Measurements from ENCODE around the gene NUTM1. TPM values are rescaled to one million over a fixed set of nuclear protein-coding genes. Genes with fewer than 3 reads are reported as not detected.

The NUTM1 gene
- total RNA-seq, 1 donor from 2014 or later, result not detected

- Mint-ChIP-seq H3K27ac (ENCODE audit: unreplicated experiment) (no peak overlapping the region), H3K4me1 (ENCODE audit: unreplicated experiment) (no peaks in the 10 kb centered on the region), H3K9me3 (ENCODE audit: unreplicated experiment) (no peaks in the 10 kb centered on the region), H3K36me3 (ENCODE audit: low read depth, unreplicated experiment) (peaks cover 6% of the 10 kb centered on the region), H3K4me3 (ENCODE audit: unreplicated experiment) (no peak overlapping the region), H3K27me3 (ENCODE audit: unreplicated experiment) (no peaks in the 10 kb centered on the region)
- no peak for DNase-seq (ENCODE audit: low spot score)
- TF ChIP-seq CTCF (IDR thresholded peaks at IDR 0.05; ENCODE audit: unreplicated experiment), result no peak
Measured at GRCh38 chr15:34353627-34354026, 10.5 kb downstream of the NUTM1 start.

GRCh38 chr15:34354286-34354685, 11.2 kb downstream of the NUTM1 start:
- Mint-ChIP-seq H3K4me3 (ENCODE audit: unreplicated experiment) (no peak overlapping the region), H3K27me3 (ENCODE audit: unreplicated experiment) (no peaks in the 10 kb centered on the region), H3K4me1 (ENCODE audit: unreplicated experiment) (no peaks in the 10 kb centered on the region), H3K27ac (ENCODE audit: unreplicated experiment) (no peak overlapping the region), H3K36me3 (ENCODE audit: low read depth, unreplicated experiment) (peaks cover 11% of the 10 kb centered on the region), H3K9me3 (ENCODE audit: unreplicated experiment) (no peaks in the 10 kb centered on the region)
- no peak for DNase-seq (ENCODE audit: low spot score)
- TF ChIP-seq CTCF (IDR thresholded peaks at IDR 0.05; ENCODE audit: unreplicated experiment), result no peak

GRCh38 chr15:34355241-34355640, 12.1 kb downstream of the NUTM1 start:
- H3K4me3 Mint-ChIP-seq (ENCODE audit: unreplicated experiment), result no peak overlapping the region
- peaks cover 11% of the 10 kb centered on the region for H3K36me3 Mint-ChIP-seq (ENCODE audit: low read depth, unreplicated experiment)

GRCh38 chr15:34357653-34358052, 14.5 kb downstream of the NUTM1 start:
- no peaks in the 10 kb centered on the region for H3K4me1 Mint-ChIP-seq (ENCODE audit: unreplicated experiment)
- no peaks in the 10 kb centered on the region for H3K9me3 Mint-ChIP-seq (ENCODE audit: unreplicated experiment)
- H3K27ac Mint-ChIP-seq (ENCODE audit: unreplicated experiment), result no peak overlapping the region
- no peak for DNase-seq (ENCODE audit: low spot score)
- H3K27me3 Mint-ChIP-seq (ENCODE audit: unreplicated experiment), result peaks cover 4% of the 10 kb centered on the region
- no peak for TF ChIP-seq CTCF (IDR thresholded peaks at IDR 0.05; ENCODE audit: unreplicated experiment)
- peaks cover 17% of the 10 kb centered on the region for H3K36me3 Mint-ChIP-seq (ENCODE audit: low read depth, unreplicated experiment)
- peak overlapping the region; percentile 25 for H3K4me3 Mint-ChIP-seq (ENCODE audit: unreplicated experiment)

More at GRCh38 chr15:34355241-34355640, 12.1 kb downstream of the NUTM1 start:
- H3K9me3 Mint-ChIP-seq (ENCODE audit: unreplicated experiment), result no peaks in the 10 kb centered on the region
- DNase-seq (ENCODE audit: low spot score), result no peak
- H3K27ac Mint-ChIP-seq (ENCODE audit: unreplicated experiment), result no peak overlapping the region
- peaks cover 2% of the 10 kb centered on the region for H3K27me3 Mint-ChIP-seq (ENCODE audit: unreplicated experiment)
- H3K4me1 Mint-ChIP-seq (ENCODE audit: unreplicated experiment), result no peaks in the 10 kb centered on the region
- no peak for TF ChIP-seq CTCF (IDR thresholded peaks at IDR 0.05; ENCODE audit: unreplicated experiment)

GRCh38 chr15:34358367-34358766, 15.3 kb downstream of the NUTM1 start:
- no peak for DNase-seq (ENCODE audit: low spot score)
- peaks cover 4% of the 10 kb centered on the region for H3K27me3 Mint-ChIP-seq (ENCODE audit: unreplicated experiment)

More at GRCh38 chr15:34358367-34358766, 15.3 kb downstream of the NUTM1 start:
- TF ChIP-seq CTCF (IDR thresholded peaks at IDR 0.05; ENCODE audit: unreplicated experiment), result no peak
- Mint-ChIP-seq H3K4me1 (ENCODE audit: unreplicated experiment) (no peaks in the 10 kb centered on the region), H3K27ac (ENCODE audit: unreplicated experiment) (no peak overlapping the region), H3K36me3 (ENCODE audit: low read depth, unreplicated experiment) (peaks cover 17% of the 10 kb centered on the region), H3K9me3 (ENCODE audit: unreplicated experiment) (no peaks in the 10 kb centered on the region), H3K4me3 (ENCODE audit: unreplicated experiment) (no peak overlapping the region)
